ENCODE results near the gene ELF5. TPM values are rescaled to one million over a fixed set of nuclear protein-coding genes. Genes with fewer than 3 reads are reported as not detected.

The ELF5 gene
- total and polyA plus RNA-seq, 10 of the 15 experiments (the other 5 are each of a cell fraction or from before 2014, with no cell fraction given) = not detected

DNA sequence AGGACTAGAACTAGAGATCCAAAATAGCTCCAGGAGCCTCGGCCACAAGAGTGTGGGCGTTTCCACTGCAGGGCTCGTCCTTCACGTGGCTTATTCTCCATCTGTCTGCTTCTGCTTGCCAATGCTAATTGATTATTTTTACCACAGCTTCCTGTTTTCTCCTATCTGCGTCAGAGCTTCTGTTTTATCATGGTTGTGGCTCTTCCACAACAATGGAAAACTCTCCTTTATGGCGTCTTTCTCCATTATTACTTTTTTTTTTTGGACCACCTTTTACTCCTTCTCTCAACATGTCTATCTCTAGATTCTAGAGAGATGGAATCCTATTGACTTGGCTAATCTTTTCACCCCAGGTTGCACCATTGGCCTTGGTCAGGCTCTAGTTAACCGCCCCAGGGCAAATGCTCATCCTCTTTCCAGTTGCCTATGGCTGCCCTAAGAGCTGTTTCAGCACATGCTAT lies 49.0 kb downstream of the ELF5 start:
- RAD21 ChIA-PET (ENCODE audit: unreplicated experiment) = interaction anchor here (1.1 kb wide), 1 partner anchor 658 kb away, joined by 3 read pairs; no protein-coding TSS in a partner anchor
- POLR2A ChIA-PET = interaction anchor here (0.7 kb wide), 1 partner anchor 11 kb away, joined by 4 read pairs; no protein-coding TSS in a partner anchor

More for the DNA sequence above, 49.0 kb downstream of the ELF5 start:
- Histone ChIP-seq H3K9me3 (replicated peaks; ENCODE audit: control insufficient read depth, insufficient read depth, low read length) (peaks cover 6% of the 10 kb centered on the region; the same call in 2 of the 3 replicates), H3K27ac (ENCODE audit: control insufficient read depth, insufficient read depth) (no peak overlapping the region), H3K79me2 (ENCODE audit: control insufficient read depth, insufficient read depth, low read length) (no peaks in the 10 kb centered on the region), H4K20me1 (ENCODE audit: control insufficient read depth, insufficient read depth) (no peaks in the 10 kb centered on the region), H2AFZ (ENCODE audit: control insufficient read depth, low read depth, low read length) (no peak overlapping the region), H3K4me3 (no peak overlapping the region), H3K36me3 (ENCODE audit: control insufficient read depth in 2 of 2, insufficient read depth in 2 of 2, low read length in 1 of 2) (peaks cover 2 to 11% of the 10 kb centered on the region in 2 experiments), H3K9ac (ENCODE audit: control insufficient read depth, insufficient read depth, low read length) (no peak overlapping the region), H3K27me3 (replicated peaks in 1 of 2; ENCODE audit: control insufficient read depth in 2 of 2, insufficient read depth in 2 of 2, low read length in 1 of 2) (no peaks in the 10 kb centered on the region), H3K4me1 (ENCODE audit: control insufficient read depth, insufficient read depth, low read length) (no peaks in the 10 kb centered on the region), H3K4me2 (ENCODE audit: control insufficient read depth, insufficient read depth) (no peak overlapping the region)
- BruUV-seq (replicated peaks) = no TSS peak
- ChIA-PET SMC1A (ENCODE audit: uncharacterized antibody, unreplicated experiment) (interaction anchor here (0.6 to 1.4 kb wide), 4 partner anchors 9 to 468 kb away, joined by 3 read pairs; no protein-coding TSS in a partner anchor), CTCF (interaction anchor here (0.6 to 2.0 kb wide), 5 partner anchors 16 to 920 kb away, joined by 3 to 4 read pairs (median 3); no protein-coding TSS in a partner anchor)
- FAIRE-seq (no peak), ATAC-seq (no peak), DNase-seq (ENCODE audit: low read depth, low spot score) (no peak)
- intact Hi-C loops (cut with micrococcal nuclease; ENCODE audit: unreplicated experiment) (loop anchor here (10.0 kb wide), 1 partner anchor 290 kb away; no protein-coding TSS in a partner anchor), in situ Hi-C loops (cut with MboI) (no loop called here)
- WGBS (ENCODE audit: insufficient coverage, insufficient replicate concordance, low lambda C conversion rate, missing lambda C conversion rate) = 60% methylated on average over 7 of the region's 7 CpGs
- TF ChIP-seq RAD51 (IDR thresholded peaks at IDR 0.05) (no peak), FOXM1 (IDR thresholded peaks at IDR 0.05; ENCODE audit: low read depth, low read length) (no peak), BCL11A (IDR thresholded peaks at IDR 0.05; ENCODE audit: low read depth, low read length) (no peak), NR2C1 (IDR thresholded peaks at IDR 0.05) (no peak), TBL1XR1 (IDR thresholded peaks at IDR 0.05; ENCODE audit: low read depth, low read length) (no peak), ESRRA (IDR thresholded peaks at IDR 0.05; ENCODE audit: low read length) (no peak), CBX3 (IDR thresholded peaks at IDR 0.05; ENCODE audit: borderline replicate concordance, low read depth) (no peak)
- TF ChIP-seq, protein P1, sequence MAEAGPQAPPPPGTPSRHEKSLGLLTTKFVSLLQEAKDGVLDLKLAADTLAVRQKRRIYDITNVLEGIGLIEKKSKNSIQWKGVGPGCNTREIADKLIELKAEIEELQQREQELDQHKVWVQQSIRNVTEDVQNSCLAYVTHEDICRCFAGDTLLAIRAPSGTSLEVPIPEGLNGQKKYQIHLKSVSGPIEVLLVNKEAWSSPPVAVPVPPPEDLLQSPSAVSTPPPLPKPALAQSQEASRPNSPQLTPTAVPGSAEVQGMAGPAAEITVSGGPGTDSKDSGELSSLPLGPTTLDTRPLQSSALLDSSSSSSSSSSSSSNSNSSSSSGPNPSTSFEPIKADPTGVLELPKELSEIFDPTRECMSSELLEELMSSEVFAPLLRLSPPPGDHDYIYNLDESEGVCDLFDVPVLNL (IDR thresholded peaks at IDR 0.05; ENCODE audit: low read depth, low read length) = no peak
- TF ChIP-seq, protein P2, sequence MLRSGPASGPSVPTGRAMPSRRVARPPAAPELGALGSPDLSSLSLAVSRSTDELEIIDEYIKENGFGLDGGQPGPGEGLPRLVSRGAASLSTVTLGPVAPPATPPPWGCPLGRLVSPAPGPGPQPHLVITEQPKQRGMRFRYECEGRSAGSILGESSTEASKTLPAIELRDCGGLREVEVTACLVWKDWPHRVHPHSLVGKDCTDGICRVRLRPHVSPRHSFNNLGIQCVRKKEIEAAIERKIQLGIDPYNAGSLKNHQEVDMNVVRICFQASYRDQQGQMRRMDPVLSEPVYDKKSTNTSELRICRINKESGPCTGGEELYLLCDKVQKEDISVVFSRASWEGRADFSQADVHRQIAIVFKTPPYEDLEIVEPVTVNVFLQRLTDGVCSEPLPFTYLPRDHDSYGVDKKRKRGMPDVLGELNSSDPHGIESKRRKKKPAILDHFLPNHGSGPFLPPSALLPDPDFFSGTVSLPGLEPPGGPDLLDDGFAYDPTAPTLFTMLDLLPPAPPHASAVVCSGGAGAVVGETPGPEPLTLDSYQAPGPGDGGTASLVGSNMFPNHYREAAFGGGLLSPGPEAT (IDR thresholded peaks at IDR 0.05; ENCODE audit: low read depth) = no peak
- TF ChIP-seq, protein P3, sequence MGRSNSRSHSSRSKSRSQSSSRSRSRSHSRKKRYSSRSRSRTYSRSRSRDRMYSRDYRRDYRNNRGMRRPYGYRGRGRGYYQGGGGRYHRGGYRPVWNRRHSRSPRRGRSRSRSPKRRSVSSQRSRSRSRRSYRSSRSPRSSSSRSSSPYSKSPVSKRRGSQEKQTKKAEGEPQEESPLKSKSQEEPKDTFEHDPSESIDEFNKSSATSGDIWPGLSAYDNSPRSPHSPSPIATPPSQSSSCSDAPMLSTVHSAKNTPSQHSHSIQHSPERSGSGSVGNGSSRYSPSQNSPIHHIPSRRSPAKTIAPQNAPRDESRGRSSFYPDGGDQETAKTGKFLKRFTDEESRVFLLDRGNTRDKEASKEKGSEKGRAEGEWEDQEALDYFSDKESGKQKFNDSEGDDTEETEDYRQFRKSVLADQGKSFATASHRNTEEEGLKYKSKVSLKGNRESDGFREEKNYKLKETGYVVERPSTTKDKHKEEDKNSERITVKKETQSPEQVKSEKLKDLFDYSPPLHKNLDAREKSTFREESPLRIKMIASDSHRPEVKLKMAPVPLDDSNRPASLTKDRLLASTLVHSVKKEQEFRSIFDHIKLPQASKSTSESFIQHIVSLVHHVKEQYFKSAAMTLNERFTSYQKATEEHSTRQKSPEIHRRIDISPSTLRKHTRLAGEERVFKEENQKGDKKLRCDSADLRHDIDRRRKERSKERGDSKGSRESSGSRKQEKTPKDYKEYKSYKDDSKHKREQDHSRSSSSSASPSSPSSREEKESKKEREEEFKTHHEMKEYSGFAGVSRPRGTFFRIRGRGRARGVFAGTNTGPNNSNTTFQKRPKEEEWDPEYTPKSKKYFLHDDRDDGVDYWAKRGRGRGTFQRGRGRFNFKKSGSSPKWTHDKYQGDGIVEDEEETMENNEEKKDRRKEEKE (IDR thresholded peaks at IDR 0.05) = no peak
